ENCODE results near the gene CADM1.

DNA sequence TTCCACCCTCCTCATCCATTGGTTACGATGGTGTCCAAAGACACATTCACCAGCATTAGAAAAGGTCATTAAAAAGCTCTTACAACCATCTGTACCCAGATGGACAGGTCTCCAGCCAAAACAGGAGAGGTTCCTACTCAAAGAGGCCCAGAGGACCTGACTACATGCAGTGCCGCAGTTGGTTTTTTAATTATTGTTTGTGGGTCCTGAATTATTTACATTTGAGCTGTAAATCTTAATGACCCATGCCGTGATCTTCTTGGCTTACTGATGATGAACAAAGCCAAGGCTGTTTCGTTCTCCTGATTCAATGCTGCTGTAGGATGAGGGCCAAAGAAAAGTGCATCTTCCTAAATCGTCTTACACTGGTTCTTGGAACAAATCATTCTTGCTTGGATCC, 83.7 kb downstream of the CADM1 start:
- TF ChIP-seq, protein P1, sequence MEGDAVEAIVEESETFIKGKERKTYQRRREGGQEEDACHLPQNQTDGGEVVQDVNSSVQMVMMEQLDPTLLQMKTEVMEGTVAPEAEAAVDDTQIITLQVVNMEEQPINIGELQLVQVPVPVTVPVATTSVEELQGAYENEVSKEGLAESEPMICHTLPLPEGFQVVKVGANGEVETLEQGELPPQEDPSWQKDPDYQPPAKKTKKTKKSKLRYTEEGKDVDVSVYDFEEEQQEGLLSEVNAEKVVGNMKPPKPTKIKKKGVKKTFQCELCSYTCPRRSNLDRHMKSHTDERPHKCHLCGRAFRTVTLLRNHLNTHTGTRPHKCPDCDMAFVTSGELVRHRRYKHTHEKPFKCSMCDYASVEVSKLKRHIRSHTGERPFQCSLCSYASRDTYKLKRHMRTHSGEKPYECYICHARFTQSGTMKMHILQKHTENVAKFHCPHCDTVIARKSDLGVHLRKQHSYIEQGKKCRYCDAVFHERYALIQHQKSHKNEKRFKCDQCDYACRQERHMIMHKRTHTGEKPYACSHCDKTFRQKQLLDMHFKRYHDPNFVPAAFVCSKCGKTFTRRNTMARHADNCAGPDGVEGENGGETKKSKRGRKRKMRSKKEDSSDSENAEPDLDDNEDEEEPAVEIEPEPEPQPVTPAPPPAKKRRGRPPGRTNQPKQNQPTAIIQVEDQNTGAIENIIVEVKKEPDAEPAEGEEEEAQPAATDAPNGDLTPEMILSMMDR (IDR thresholded peaks at IDR 0.05; ENCODE audit: low read depth, low read length): no peak
- no peak for TF ChIP-seq EZH2phosphoT487 (IDR thresholded peaks at IDR 0.05; ENCODE audit: low read depth)

Measured in OCI-LY3 (cell line).